ENCODE results near the gene PIK3R4.

Gene PIK3R4

DNA sequence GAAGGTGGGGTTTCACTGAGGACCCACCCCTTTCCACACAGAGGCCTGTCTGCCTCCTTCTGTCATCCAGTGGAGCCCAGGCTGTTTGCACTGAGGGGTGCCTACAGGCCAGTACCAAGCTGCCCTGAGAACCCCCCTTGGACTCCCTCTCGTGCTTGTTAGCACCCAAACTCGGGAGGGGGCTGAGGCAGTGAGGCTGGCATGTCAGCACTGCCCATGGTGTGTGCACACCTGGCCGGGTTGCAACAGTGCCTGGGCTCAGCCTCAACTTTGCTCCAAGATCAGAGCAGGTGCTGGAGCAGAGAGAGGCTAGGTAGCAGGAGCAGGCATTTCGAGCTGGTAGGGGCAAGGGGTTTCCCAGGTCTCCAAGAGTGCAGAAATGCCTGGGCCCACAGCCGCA, 90.0 kb downstream of the PIK3R4 start:
- no peaks in the 10 kb centered on the region for H3K27me3 ChIP-seq (ENCODE audit: insufficient read depth, low read length)

DNA sequence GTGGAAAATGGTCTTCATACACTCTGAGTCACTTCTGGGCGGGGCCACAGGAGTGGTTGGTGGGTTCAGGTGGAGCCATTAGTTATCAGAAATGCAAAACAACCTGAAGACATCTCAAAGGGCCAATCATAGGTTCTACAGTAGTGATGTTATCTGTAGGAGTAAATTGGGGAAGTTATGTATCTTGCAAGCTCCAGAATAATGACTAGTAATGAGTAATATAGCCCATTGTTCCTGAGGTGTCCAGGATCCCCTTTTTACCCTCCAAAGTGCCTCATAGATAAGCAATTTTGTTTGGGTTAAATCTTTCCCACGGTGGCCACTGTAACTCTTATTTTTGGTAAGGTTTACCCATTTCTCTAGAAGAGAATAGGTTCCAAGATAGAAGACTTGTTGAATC, 91.7 kb downstream of the PIK3R4 start:
- H3K4me2 ChIP-seq (ENCODE audit: low read length): no peak overlapping the region
- no peak overlapping the region for H3K27ac ChIP-seq (ENCODE audit: low read depth, low read length)
- H2BK5ac ChIP-seq (ENCODE audit: low read depth, low read length, poor library complexity): no peak overlapping the region
- H3K9me3 ChIP-seq (ENCODE audit: insufficient read depth, low read depth, low read length): peaks cover 12% of the 10 kb centered on the region
- no peak overlapping the region for H3K4ac ChIP-seq (ENCODE audit: low read depth, low read length)
- H3K9ac ChIP-seq (ENCODE audit: low read length): no peak overlapping the region
- H3K27me3 ChIP-seq (ENCODE audit: insufficient read depth, low read length): no peaks in the 10 kb centered on the region
- H3K79me1 ChIP-seq (ENCODE audit: low read length): no peaks in the 10 kb centered on the region
- no peaks in the 10 kb centered on the region for H3K36me3 ChIP-seq (ENCODE audit: control insufficient read depth in 1 of 2, insufficient read depth in 2 of 2, low read length in 2 of 2)
- no peak overlapping the region for H2BK12ac ChIP-seq (ENCODE audit: low read length)
- H2AFZ ChIP-seq (ENCODE audit: insufficient read depth, low read length, poor library complexity): no peak overlapping the region
- WGBS (ENCODE audit: extremely low coverage, insufficient coverage, insufficient read length): no CpG with 5 or more reads among the region's 2 CpGs
- no peak overlapping the region for H2AK5ac ChIP-seq (ENCODE audit: low read length)
- H3K4me3 ChIP-seq (ENCODE audit: low read depth, low read length): no peak overlapping the region
- no peak overlapping the region for H4K12ac ChIP-seq (ENCODE audit: low read depth, low read length)
- H4K91ac ChIP-seq (ENCODE audit: low read depth, low read length): no peak overlapping the region
- H4K8ac ChIP-seq (ENCODE audit: low read depth, low read length): no peak overlapping the region
- H2BK120ac ChIP-seq (ENCODE audit: insufficient read depth, low read length, poor library complexity): no peak overlapping the region
- no peak overlapping the region for H3K23ac ChIP-seq (ENCODE audit: low read length)
- no peak overlapping the region for H3K14ac ChIP-seq (ENCODE audit: low read length)
- H3K18ac ChIP-seq (ENCODE audit: low read length): no peak overlapping the region
- H3K79me2 ChIP-seq (ENCODE audit: control insufficient read depth, insufficient read depth, low read length, poor library complexity): no peaks in the 10 kb centered on the region
- peaks cover 2% of the 10 kb centered on the region in 2 experiments for H3K4me1 ChIP-seq (ENCODE audit: control insufficient read depth in 1 of 2, insufficient read depth in 2 of 2, low read length in 2 of 2)
- DNase-seq: no peak

More for the DNA sequence above, 90.0 kb downstream of the PIK3R4 start:
- no peaks in the 10 kb centered on the region for H3K79me1 ChIP-seq (ENCODE audit: low read length)
- DNase-seq: no peak
- H3K9me3 ChIP-seq (ENCODE audit: insufficient read depth, low read depth, low read length): peaks cover 12% of the 10 kb centered on the region
- no peak overlapping the region for H3K9ac ChIP-seq (ENCODE audit: low read length)
- no peak overlapping the region for H4K8ac ChIP-seq (ENCODE audit: low read depth, low read length)
- H4K91ac ChIP-seq (ENCODE audit: low read depth, low read length): no peak overlapping the region
- H2BK120ac ChIP-seq (ENCODE audit: insufficient read depth, low read length, poor library complexity): no peak overlapping the region
- no peak overlapping the region for H4K12ac ChIP-seq (ENCODE audit: low read depth, low read length)
- H2BK12ac ChIP-seq (ENCODE audit: low read length): no peak overlapping the region
- no peak overlapping the region for H3K27ac ChIP-seq (ENCODE audit: low read depth, low read length)
- H3K18ac ChIP-seq (ENCODE audit: low read length): no peak overlapping the region
- no peak overlapping the region for H2BK5ac ChIP-seq (ENCODE audit: low read depth, low read length, poor library complexity)
- WGBS (ENCODE audit: extremely low coverage, insufficient coverage, insufficient read length): no CpG with 5 or more reads among the region's 5 CpGs
- no peak overlapping the region for H2AK5ac ChIP-seq (ENCODE audit: low read length)
- no peak overlapping the region for H3K23ac ChIP-seq (ENCODE audit: low read length)
- no peak overlapping the region for H3K4ac ChIP-seq (ENCODE audit: low read depth, low read length)
- H3K79me2 ChIP-seq (ENCODE audit: control insufficient read depth, insufficient read depth, low read length, poor library complexity): no peaks in the 10 kb centered on the region
- no peak overlapping the region for H3K14ac ChIP-seq (ENCODE audit: low read length)
- H2AFZ ChIP-seq (ENCODE audit: insufficient read depth, low read length, poor library complexity): no peak overlapping the region
- no peak overlapping the region for H3K4me2 ChIP-seq (ENCODE audit: low read length)
- H3K4me3 ChIP-seq (ENCODE audit: low read depth, low read length): no peak overlapping the region
- H3K36me3 ChIP-seq (ENCODE audit: control insufficient read depth in 1 of 2, insufficient read depth in 2 of 2, low read length in 2 of 2): no peaks in the 10 kb centered on the region
- peaks cover 2% of the 10 kb centered on the region in 2 experiments for H3K4me1 ChIP-seq (ENCODE audit: control insufficient read depth in 1 of 2, insufficient read depth in 2 of 2, low read length in 2 of 2)

DNA sequence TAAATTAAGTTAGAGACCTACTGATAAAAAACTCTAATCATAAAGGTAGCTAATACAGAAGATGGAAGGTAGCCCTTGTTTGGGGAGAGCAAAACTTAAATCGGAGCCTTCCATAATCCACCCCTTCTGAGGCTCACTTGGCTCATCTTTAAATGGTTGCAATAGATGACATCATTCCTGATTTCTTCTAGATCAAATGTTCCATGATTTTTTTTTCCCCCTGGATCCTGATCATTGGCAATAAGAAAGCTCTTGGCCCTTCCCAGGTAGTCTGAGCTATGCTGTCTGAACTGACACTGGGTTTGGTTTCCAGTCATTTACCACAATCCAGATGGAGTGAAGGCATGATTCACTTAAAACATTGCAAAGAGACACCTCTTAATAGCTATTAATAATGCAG, 92.5 kb downstream of the PIK3R4 start:
- Histone ChIP-seq H3K27ac (ENCODE audit: low read depth, low read length) (no peak overlapping the region), H3K4me2 (ENCODE audit: low read length) (no peak overlapping the region), H3K36me3 (ENCODE audit: control insufficient read depth in 1 of 2, insufficient read depth in 2 of 2, low read length in 2 of 2) (no peaks in the 10 kb centered on the region), H3K18ac (ENCODE audit: low read length) (no peak overlapping the region), H2BK12ac (ENCODE audit: low read length) (no peak overlapping the region), H3K14ac (ENCODE audit: low read length) (no peak overlapping the region), H3K23ac (ENCODE audit: low read length) (no peak overlapping the region), H2AK5ac (ENCODE audit: low read length) (no peak overlapping the region), H2BK120ac (ENCODE audit: insufficient read depth, low read length, poor library complexity) (no peak overlapping the region), H4K91ac (ENCODE audit: low read depth, low read length) (no peak overlapping the region), H3K27me3 (ENCODE audit: insufficient read depth, low read length) (no peaks in the 10 kb centered on the region), H4K8ac (ENCODE audit: low read depth, low read length) (no peak overlapping the region), H3K79me1 (ENCODE audit: low read length) (no peaks in the 10 kb centered on the region), H3K4ac (ENCODE audit: low read depth, low read length) (no peak overlapping the region), H4K12ac (ENCODE audit: low read depth, low read length) (no peak overlapping the region), H3K4me3 (ENCODE audit: low read depth, low read length) (no peak overlapping the region), H2AFZ (ENCODE audit: insufficient read depth, low read length, poor library complexity) (no peak overlapping the region), H3K79me2 (ENCODE audit: control insufficient read depth, insufficient read depth, low read length, poor library complexity) (no peaks in the 10 kb centered on the region), H3K9me3 (ENCODE audit: insufficient read depth, low read depth, low read length) (peaks cover 12% of the 10 kb centered on the region), H3K4me1 (ENCODE audit: control insufficient read depth in 1 of 2, insufficient read depth in 2 of 2, low read length in 2 of 2) (peaks cover 2% of the 10 kb centered on the region in 2 experiments), H2BK5ac (ENCODE audit: low read depth, low read length, poor library complexity) (no peak overlapping the region), H3K9ac (ENCODE audit: low read length) (no peak overlapping the region)
- no peak for DNase-seq
- no CpG with 5 or more reads among the region's 1 CpG for WGBS (ENCODE audit: extremely low coverage, insufficient coverage, insufficient read length)

DNA sequence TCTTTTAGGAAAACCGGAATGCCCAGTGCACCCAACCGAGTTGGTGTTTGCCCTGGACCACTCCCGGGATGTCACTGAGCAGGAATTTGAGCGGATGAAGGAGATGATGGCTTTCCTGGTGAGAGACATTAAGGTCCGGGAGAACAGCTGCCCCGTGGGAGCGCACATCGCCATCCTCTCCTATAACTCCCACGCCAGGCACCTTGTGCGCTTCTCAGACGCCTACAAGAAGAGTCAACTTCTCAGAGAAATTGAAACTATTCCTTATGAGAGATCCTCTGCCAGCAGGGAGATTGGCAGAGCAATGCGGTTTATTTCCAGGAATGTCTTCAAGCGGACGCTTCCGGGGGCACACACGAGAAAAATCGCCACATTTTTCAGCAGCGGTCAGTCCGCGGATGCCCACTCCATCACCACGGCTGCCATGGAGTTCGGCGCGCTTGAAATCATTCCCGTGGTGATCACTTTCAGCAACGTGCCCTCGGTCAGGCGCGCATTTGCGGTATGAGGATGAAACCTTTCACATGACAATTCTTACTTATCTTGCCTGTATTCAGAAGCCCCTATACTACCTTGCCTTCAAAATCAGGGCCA, 97.5 kb downstream of the PIK3R4 start:
- no peak overlapping the region for H4K8ac ChIP-seq (ENCODE audit: low read depth, low read length)
- no peak overlapping the region for H3K18ac ChIP-seq (ENCODE audit: low read length)
- no peak overlapping the region for H2AK5ac ChIP-seq (ENCODE audit: low read length)
- H3K14ac ChIP-seq (ENCODE audit: low read length): no peak overlapping the region
- no peak overlapping the region for H3K4ac ChIP-seq (ENCODE audit: low read depth, low read length)
- no peak overlapping the region for H2BK5ac ChIP-seq (ENCODE audit: low read depth, low read length, poor library complexity)
- no peak overlapping the region for H3K4me2 ChIP-seq (ENCODE audit: low read length)
- H3K23ac ChIP-seq (ENCODE audit: low read length): no peak overlapping the region
- no peaks in the 10 kb centered on the region for H3K79me2 ChIP-seq (ENCODE audit: control insufficient read depth, insufficient read depth, low read length, poor library complexity)
- H4K12ac ChIP-seq (ENCODE audit: low read depth, low read length): no peak overlapping the region
- H4K91ac ChIP-seq (ENCODE audit: low read depth, low read length): no peak overlapping the region
- no peak overlapping the region for H2AFZ ChIP-seq (ENCODE audit: insufficient read depth, low read length, poor library complexity)
- no peak overlapping the region for H2BK120ac ChIP-seq (ENCODE audit: insufficient read depth, low read length, poor library complexity)
- H2BK12ac ChIP-seq (ENCODE audit: low read length): no peak overlapping the region
- no peaks in the 10 kb centered on the region for H3K9me3 ChIP-seq (ENCODE audit: insufficient read depth, low read depth, low read length)
- H3K27me3 ChIP-seq (ENCODE audit: insufficient read depth, low read length): no peaks in the 10 kb centered on the region
- DNase-seq: no peak
- no CpG with 5 or more reads among the region's 30 CpGs for WGBS (ENCODE audit: extremely low coverage, insufficient coverage, insufficient read length)
- H3K4me1 ChIP-seq (ENCODE audit: control insufficient read depth in 1 of 2, insufficient read depth in 2 of 2, low read length in 2 of 2): peaks cover 0 to 3% of the 10 kb centered on the region in 2 experiments
- H3K27ac ChIP-seq (ENCODE audit: low read depth, low read length): no peak overlapping the region
- H3K79me1 ChIP-seq (ENCODE audit: low read length): no peaks in the 10 kb centered on the region
- no peak overlapping the region for H3K4me3 ChIP-seq (ENCODE audit: low read depth, low read length)
- H3K36me3 ChIP-seq (ENCODE audit: control insufficient read depth in 1 of 2, insufficient read depth in 2 of 2, low read length in 2 of 2): no peaks in the 10 kb centered on the region
- H3K9ac ChIP-seq (ENCODE audit: low read length): peak overlapping the region; percentile 40
